ENCODE measurements around the gene SCRN2. TPM values are rescaled to one million over a fixed set of nuclear protein-coding genes. Genes with fewer than 3 reads are reported as not detected.

SCRN2 gene
- total RNA-seq, 1 donor from 2014 or later, result 30.5 TPM

GRCh38 chr17:47806913-47807255 lies 34.2 kb downstream of the SCRN2 start:
- no peaks in the 10 kb centered on the region for H3K27me3 ChIP-seq
- H3K4me1 ChIP-seq, result no peaks in the 10 kb centered on the region
- no peak overlapping the region for H3K27ac ChIP-seq
- intact Hi-C loops (cut with DNase I), result no loop called here
- no peak overlapping the region for H3K4me3 ChIP-seq
- no peak for ATAC-seq
- no peaks in the 10 kb centered on the region for H3K9me3 ChIP-seq
- peaks cover 37% of the 10 kb centered on the region for H3K36me3 ChIP-seq
- DNase-seq, result no peak
- TF ChIP-seq, protein P1, sequence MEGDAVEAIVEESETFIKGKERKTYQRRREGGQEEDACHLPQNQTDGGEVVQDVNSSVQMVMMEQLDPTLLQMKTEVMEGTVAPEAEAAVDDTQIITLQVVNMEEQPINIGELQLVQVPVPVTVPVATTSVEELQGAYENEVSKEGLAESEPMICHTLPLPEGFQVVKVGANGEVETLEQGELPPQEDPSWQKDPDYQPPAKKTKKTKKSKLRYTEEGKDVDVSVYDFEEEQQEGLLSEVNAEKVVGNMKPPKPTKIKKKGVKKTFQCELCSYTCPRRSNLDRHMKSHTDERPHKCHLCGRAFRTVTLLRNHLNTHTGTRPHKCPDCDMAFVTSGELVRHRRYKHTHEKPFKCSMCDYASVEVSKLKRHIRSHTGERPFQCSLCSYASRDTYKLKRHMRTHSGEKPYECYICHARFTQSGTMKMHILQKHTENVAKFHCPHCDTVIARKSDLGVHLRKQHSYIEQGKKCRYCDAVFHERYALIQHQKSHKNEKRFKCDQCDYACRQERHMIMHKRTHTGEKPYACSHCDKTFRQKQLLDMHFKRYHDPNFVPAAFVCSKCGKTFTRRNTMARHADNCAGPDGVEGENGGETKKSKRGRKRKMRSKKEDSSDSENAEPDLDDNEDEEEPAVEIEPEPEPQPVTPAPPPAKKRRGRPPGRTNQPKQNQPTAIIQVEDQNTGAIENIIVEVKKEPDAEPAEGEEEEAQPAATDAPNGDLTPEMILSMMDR (IDR thresholded peaks at IDR 0.05), result no peak

DNA sequence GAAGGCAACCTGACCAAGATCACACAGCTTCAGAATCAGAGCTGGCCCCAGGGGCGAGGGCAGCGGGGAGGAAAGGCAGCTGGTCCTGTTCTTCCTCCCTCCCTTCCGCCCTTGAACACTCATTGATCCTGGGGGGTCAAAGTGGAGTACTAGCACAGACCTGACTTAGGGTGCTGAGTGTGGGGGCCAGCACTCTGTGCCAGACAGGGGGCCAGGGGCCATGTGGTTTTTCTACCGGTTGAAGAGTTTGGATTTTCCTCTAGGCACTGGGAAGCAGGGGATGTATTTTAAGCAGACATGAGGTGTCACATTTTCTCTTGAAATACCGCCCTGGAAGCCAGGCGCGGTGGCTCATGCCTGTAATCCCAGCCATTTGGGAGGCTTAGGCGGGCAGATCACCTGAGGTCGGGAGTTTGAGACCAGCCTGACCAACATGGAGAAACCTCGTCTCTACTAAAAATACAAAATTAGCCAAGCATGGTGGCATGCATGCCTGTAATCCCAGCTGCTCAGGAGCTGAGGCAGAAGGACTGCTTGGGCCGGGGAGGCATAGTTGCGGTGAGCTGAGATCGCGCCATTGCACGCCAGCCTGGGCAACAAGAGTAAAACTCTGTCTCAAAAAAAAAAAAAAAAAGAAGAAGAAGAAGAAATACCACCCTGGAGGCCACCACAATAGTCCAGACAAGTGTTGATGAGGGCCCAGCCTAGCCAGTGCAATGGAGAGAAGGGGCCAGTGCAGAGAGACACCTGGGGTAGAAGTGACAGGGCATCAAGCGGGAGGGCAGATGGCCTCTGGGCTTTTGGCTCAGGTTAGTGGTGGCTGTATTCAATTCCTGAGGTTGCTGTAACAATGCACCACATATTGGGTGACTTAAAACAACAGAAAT lies 34.8 kb downstream of the SCRN2 start:
- no peaks in the 10 kb centered on the region for H3K27me3 ChIP-seq
- no peaks in the 10 kb centered on the region for H3K9me3 ChIP-seq
- no peaks in the 10 kb centered on the region for H3K4me1 ChIP-seq
- intact Hi-C loops (cut with DNase I), result no loop called here
- H3K36me3 ChIP-seq, result peaks cover 37% of the 10 kb centered on the region
- TF ChIP-seq, protein P1 (IDR thresholded peaks at IDR 0.05), result no peak
- ATAC-seq (no peak), DNase-seq (no peak)
- H3K27ac ChIP-seq, result no peak overlapping the region
- H3K4me3 ChIP-seq, result no peak overlapping the region

- H3K4me1 ChIP-seq, result no peaks in the 10 kb centered on the region
- no peak overlapping the region for H3K27ac ChIP-seq
- TF ChIP-seq, protein P1 (IDR thresholded peaks at IDR 0.05), result no peak
- DNase-seq (peak; percentile 9), ATAC-seq (no peak)
- H3K27me3 ChIP-seq, result no peaks in the 10 kb centered on the region
- intact Hi-C loops (cut with DNase I), result no loop called here
- peaks cover 31% of the 10 kb centered on the region for H3K36me3 ChIP-seq
- H3K4me3 ChIP-seq, result no peak overlapping the region
- H3K9me3 ChIP-seq, result no peaks in the 10 kb centered on the region
Measured at GRCh38 chr17:47804461-47804860, 36.6 kb downstream of the SCRN2 start.

DNA sequence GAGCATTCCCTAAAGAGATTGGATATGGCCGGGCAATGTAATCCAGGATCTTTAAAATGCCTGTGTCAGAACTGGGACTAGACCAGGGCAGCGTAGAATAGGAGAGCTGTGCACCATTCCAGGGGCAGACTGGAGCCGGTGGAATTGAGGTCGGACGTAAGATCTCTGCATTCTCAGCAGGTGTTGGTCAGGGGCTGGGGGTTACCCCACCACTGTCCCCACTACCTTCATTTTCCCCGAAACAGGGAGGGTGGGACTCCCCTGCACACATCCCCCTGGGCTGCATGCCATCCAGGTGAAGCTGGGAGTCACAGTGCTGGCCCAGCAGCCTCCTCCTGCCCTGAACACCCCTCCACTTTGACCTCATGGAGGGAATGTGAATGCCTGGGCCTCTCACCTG lies 37.3 kb downstream of the SCRN2 start:
- no peak overlapping the region for H3K4me3 ChIP-seq
- H3K27ac ChIP-seq, result no peak overlapping the region
- H3K27me3 ChIP-seq, result no peaks in the 10 kb centered on the region
- intact Hi-C loops (cut with DNase I), result no loop called here
- TF ChIP-seq, protein P1 (IDR thresholded peaks at IDR 0.05), result no peak
- H3K4me1 ChIP-seq, result no peaks in the 10 kb centered on the region
- no peak for DNase-seq
- H3K36me3 ChIP-seq, result peaks cover 24% of the 10 kb centered on the region
- no peak for ATAC-seq
- no peaks in the 10 kb centered on the region for H3K9me3 ChIP-seq

DNA sequence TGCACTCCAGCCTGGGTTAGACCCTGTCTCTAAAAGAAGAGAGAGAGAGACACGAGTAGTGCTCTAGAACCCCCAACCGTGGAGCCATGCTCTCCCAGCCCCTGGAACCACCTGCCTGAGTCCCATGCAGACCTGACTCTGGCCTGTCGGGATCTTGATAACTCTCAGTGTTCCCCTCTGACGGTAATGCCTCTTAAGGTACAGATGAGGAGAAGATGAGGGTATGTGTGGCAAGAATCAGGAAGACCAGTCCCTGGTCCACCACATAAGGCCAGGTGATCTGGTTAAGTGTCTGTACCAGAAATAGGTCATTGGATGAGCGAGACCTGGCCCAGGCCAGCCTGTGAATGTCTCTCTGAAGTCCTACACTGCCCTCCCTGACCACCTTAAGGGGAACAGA lies 37.9 kb downstream of the SCRN2 start:
- intact Hi-C loops (cut with DNase I), result no loop called here
- Histone ChIP-seq H3K9me3 (no peaks in the 10 kb centered on the region), H3K27me3 (no peaks in the 10 kb centered on the region), H3K36me3 (peaks cover 19% of the 10 kb centered on the region), H3K4me3 (no peak overlapping the region), H3K4me1 (no peaks in the 10 kb centered on the region), H3K27ac (no peak overlapping the region)
- ATAC-seq (no peak), DNase-seq (no peak)
- TF ChIP-seq, protein P1 (IDR thresholded peaks at IDR 0.05), result no peak
